ENCODE results near the gene GPR37L1. TPM values are rescaled to one million over a fixed set of nuclear protein-coding genes. Genes with fewer than 3 reads are reported as not detected.
"Not testable (repeated sequence)": the region's sequence is repeated elsewhere in the genome, so short reads cannot be mapped to it uniquely, and the experiment has no call there.

Gene GPR37L1
- total RNA-seq, 1 donor from 2014 or later = 0.06 TPM

- peak; percentile 22 for ATAC-seq
- no peak overlapping the region for H3K4me3 ChIP-seq
- no peaks in the 10 kb centered on the region for H3K9me3 ChIP-seq
- no peaks in the 10 kb centered on the region for H3K36me3 ChIP-seq
- H3K4me1 ChIP-seq = no peaks in the 10 kb centered on the region
- intact Hi-C loops (cut with DNase I) = no loop called here
- TF ChIP-seq CTCF (IDR thresholded peaks at IDR 0.05) = no peak
- no peak overlapping the region for H3K27ac ChIP-seq
- no peaks in the 10 kb centered on the region for H3K27me3 ChIP-seq
- no peak for DNase-seq
These were observed 17.0 kb upstream of the GPR37L1 start for GRCh38 chr1:202105571-202106339.

DNA sequence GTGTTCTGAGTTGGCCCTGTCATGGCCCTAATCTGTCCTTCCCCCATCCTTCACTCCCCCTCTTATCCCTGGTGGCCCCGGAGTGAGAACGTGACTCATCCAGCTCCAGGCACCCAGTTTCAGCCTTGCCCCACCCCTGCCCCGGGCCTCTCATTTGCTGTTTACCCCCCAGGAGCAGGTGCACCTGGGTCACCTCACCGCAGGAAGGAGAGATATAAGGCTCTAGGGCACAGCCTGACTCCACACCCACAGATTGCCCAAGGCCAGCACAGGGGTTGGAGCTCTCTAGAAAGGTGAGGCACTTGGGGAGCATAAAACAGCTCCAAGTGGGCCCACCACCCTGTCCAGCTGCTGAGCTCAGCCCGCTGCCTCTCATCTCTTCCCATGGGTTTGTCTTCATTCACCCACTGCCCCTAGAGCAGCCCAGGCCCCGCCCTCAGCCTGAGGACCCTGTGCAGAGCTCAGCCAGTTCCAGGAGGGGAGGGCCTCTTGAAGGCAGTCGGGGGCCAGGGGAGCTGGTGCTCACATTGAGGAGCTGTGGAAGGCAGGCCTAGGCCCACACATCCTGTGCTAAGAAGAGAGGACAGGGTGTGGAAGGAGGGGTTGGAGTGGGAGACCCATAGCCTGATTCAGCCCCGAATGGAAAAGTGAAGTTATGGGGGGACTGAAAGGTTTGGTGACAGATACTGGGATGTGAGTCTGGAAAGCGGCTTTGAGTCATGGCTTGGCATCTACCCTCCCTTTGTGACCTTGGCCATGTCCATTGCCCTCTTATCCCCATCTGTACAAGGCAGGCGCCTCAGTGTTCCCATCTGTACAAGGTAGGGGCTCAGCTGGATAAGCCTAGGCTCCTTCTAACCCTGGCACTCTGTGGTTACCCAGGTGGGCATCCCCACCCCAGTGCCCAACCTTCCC is 16.1 kb upstream of the GPR37L1 start:
- Histone ChIP-seq H3K36me3 (no peaks in the 10 kb centered on the region), H3K4me3 (no peak overlapping the region), H3K9me3 (no peaks in the 10 kb centered on the region), H3K4me1 (no peaks in the 10 kb centered on the region), H3K27ac (peak overlapping the region; percentile 24), H3K27me3 (no peaks in the 10 kb centered on the region)
- DNase-seq = peak; percentile 85
- ATAC-seq = peak; percentile 77
- intact Hi-C loops (cut with DNase I) = no loop called here
- TF ChIP-seq CTCF (IDR thresholded peaks at IDR 0.05) = no peak

DNA sequence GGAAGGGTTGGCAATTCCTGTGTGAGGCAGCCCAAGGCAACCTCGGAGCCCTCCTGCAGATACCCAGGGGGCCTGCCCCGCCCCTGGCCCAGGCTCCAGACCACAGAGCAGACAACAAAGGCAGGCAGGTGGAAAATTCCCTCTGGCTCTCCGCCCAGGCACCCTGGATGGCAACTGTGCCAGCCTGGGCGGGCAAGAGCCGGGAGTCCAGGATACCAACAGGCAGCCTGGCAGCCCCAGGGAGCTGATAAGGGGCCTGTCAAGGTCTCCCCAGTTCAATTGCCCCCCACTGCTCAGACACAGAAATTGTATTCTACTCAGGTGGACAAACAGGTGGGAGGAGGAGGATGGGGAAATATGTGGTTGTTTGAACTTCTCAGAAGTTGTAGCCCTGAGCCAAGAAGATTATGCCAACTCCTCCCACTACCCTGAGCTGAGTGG is 15.4 kb upstream of the GPR37L1 start:
- Histone ChIP-seq H3K27me3 (no peaks in the 10 kb centered on the region), H3K9me3 (no peaks in the 10 kb centered on the region), H3K4me3 (no peak overlapping the region), H3K27ac (no peak overlapping the region), H3K36me3 (no peaks in the 10 kb centered on the region), H3K4me1 (no peaks in the 10 kb centered on the region)
- TF ChIP-seq CTCF (IDR thresholded peaks at IDR 0.05) = no peak
- DNase-seq = peak; percentile 75
- intact Hi-C loops (cut with DNase I) = no loop called here
- peak; percentile 47 for ATAC-seq

DNA sequence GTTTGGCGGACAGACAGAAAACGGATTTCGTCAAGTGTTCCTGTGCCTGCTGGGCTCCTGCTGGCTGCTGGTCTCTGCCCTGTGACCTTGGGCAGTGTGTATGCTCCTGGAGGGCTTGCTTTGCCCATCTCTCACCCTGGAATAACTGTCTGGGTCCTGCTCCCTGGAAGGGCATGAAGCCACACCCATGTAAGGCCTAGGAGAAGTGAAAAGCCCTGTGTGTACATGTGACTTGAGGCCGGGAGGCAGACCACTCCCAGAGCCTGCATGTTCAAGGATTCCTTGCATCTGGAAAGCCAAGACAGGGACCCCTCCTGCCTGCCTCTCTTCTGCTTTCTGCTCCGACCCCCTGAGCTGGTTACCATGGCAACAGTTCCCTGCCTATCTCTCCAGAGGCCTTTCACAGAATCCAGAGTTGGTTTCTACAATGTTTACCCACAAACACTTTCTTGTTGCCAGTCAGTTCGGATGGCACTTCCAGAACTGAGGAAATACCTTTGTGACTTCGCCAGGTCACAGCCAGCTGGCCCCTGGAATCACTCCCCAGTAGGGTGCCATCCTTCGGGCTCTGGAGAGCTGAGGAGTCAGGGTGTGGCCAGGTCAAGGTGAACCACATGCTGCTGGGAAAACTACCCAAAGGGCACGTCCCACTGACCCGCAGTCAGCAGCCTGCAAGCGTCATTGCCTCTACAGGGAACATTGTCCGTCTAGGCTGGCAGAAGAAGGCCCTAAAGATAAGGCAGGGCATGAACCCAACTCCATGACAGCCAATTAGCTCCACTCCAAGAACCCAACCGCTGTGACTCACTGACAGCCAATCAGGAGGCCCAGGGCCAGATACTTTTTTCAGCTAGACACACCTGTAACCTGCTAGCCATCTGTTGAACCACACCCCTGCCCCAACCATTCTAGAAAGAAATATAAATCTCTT is 14.7 kb upstream of the GPR37L1 start:
- DNase-seq (no peak), ATAC-seq (peak; percentile 30)
- no peak overlapping the region for H3K4me3 ChIP-seq
- no peaks in the 10 kb centered on the region for H3K9me3 ChIP-seq
- no peak for TF ChIP-seq CTCF (IDR thresholded peaks at IDR 0.05)
- H3K27me3 ChIP-seq = no peaks in the 10 kb centered on the region
- intact Hi-C loops (cut with DNase I) = no loop called here
- H3K4me1 ChIP-seq = no peaks in the 10 kb centered on the region
- H3K27ac ChIP-seq = peak overlapping the region; percentile 52
- no peaks in the 10 kb centered on the region for H3K36me3 ChIP-seq

DNA sequence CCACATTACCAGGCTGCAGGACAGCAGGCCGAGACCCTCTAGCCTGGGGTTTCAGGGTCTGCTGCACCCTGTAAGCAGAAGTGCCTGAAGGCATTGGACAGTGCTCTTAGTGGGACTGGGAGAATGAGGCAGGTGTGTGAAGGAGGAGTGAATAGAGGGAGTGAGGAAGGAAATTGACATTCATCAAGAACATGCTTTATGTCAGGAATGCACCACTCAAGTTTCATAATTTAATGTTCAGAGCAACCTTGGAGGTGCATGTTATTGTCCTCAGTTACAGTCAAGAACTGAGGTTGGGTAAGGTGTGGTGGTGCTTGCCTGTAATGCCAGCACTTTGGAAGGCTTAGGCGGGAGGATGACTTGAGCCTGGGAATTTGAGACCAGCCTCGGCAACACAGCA is 11.7 kb upstream of the GPR37L1 start:
- no peak overlapping the region for H3K27ac ChIP-seq
- no peak for TF ChIP-seq CTCF (IDR thresholded peaks at IDR 0.05)

GRCh38 chr1:202111589-202111988 is 11.1 kb upstream of the GPR37L1 start:
- H3K4me3 ChIP-seq; DNase-seq; H3K4me1 ChIP-seq; H3K27me3 ChIP-seq; ATAC-seq; H3K9me3 ChIP-seq; intact Hi-C loops (cut with DNase I); H3K27ac ChIP-seq; H3K36me3 ChIP-seq: not testable (repeated sequence)

More for the DNA sequence above, 11.7 kb upstream of the GPR37L1 start:
- no peaks in the 10 kb centered on the region for H3K36me3 ChIP-seq
- H3K27me3 ChIP-seq = no peaks in the 10 kb centered on the region
- no peak overlapping the region for H3K4me3 ChIP-seq
- H3K4me1 ChIP-seq = no peaks in the 10 kb centered on the region
- no peak for ATAC-seq
- no peaks in the 10 kb centered on the region for H3K9me3 ChIP-seq
- intact Hi-C loops (cut with DNase I) = no loop called here
- no peak for DNase-seq
